ENCODE results near the gene MORN5. TPM values are rescaled to one million over a fixed set of nuclear protein-coding genes. Genes with fewer than 3 reads are reported as not detected.

MORN5 gene
- total RNA-seq, 1 donor from 2014 or later, result not detected

- ChIA-PET POLR2A (interaction anchor here (1.2 kb wide), 1 partner anchor 52 kb away, joined by 6 read pairs; no protein-coding TSS in a partner anchor), CTCF (no interaction called here)
- peak overlapping the region; percentile 76 for H3K4me3 Mint-ChIP-seq
- no peak overlapping the region for H3K27ac Mint-ChIP-seq
- H3K4me1 Mint-ChIP-seq, result peaks cover 9% of the 10 kb centered on the region
- no peaks in the 10 kb centered on the region for H3K9me3 Mint-ChIP-seq
- TF ChIP-seq CTCF (IDR thresholded peaks at IDR 0.05), result no peak
- peaks cover 63% of the 10 kb centered on the region for H3K27me3 Mint-ChIP-seq
- DNase-seq (no peak), ATAC-seq (ENCODE audit: low read depth) (no peak)
- intact Hi-C loops (cut with micrococcal nuclease), result loop anchor here (5.0 kb wide), 1 partner anchor 51 kb away; no protein-coding TSS in a partner anchor
- H3K36me3 Mint-ChIP-seq (ENCODE audit: low read depth), result no peaks in the 10 kb centered on the region
Measured at GRCh38 chr9:122213102-122213588, 53.4 kb downstream of the MORN5 start.

GRCh38 chr9:122213589-122214413, 54.1 kb downstream of the MORN5 start:
- intact Hi-C loops (cut with micrococcal nuclease), result loop anchor here (5.0 kb wide), 1 partner anchor 52 kb away; no protein-coding TSS in a partner anchor
- H3K27ac Mint-ChIP-seq, result no peak overlapping the region
- no peaks in the 10 kb centered on the region for H3K36me3 Mint-ChIP-seq (ENCODE audit: low read depth)
- peak; percentile 80 for ATAC-seq (ENCODE audit: low read depth)
- peak overlapping the region; percentile 76 for H3K4me3 Mint-ChIP-seq
- H3K9me3 Mint-ChIP-seq, result no peaks in the 10 kb centered on the region
- no peak for TF ChIP-seq CTCF (IDR thresholded peaks at IDR 0.05)
- peak; percentile 49 for DNase-seq
- H3K4me1 Mint-ChIP-seq, result peaks cover 16% of the 10 kb centered on the region
- POLR2A ChIA-PET, result interaction anchor here (0.7 to 1.2 kb wide), 3 partner anchors 52 to 1421 kb away, joined by 3 to 6 read pairs (median 4); partner anchors contain the start of gene FBXW2
- CTCF ChIA-PET, result interaction anchor here (1.4 kb wide), 1 partner anchor 89 kb away, joined by 3 read pairs; no protein-coding TSS in a partner anchor
- peaks cover 69% of the 10 kb centered on the region for H3K27me3 Mint-ChIP-seq

- H3K36me3 Mint-ChIP-seq (ENCODE audit: low read depth), result no peaks in the 10 kb centered on the region
- intact Hi-C loops (cut with micrococcal nuclease), result loop anchor here (5.0 kb wide), 1 partner anchor 52 kb away; no protein-coding TSS in a partner anchor
- ATAC-seq (ENCODE audit: low read depth) (no peak), DNase-seq (no peak)
- peak overlapping the region; percentile 52 for H3K4me3 Mint-ChIP-seq
- no peak overlapping the region for H3K27ac Mint-ChIP-seq
- no peak for TF ChIP-seq CTCF (IDR thresholded peaks at IDR 0.05)
- H3K27me3 Mint-ChIP-seq, result peaks cover 73% of the 10 kb centered on the region
- ChIA-PET POLR2A (interaction anchor here (0.7 to 1.2 kb wide), 3 partner anchors 51 to 1421 kb away, joined by 3 to 6 read pairs (median 4); partner anchors contain the start of gene FBXW2), CTCF (interaction anchor here (1.4 kb wide), 1 partner anchor 90 kb away, joined by 3 read pairs; no protein-coding TSS in a partner anchor)
- peaks cover 23% of the 10 kb centered on the region for H3K4me1 Mint-ChIP-seq
- H3K9me3 Mint-ChIP-seq, result no peaks in the 10 kb centered on the region
Measured at GRCh38 chr9:122214507-122214906, 54.8 kb downstream of the MORN5 start.

GRCh38 chr9:122215663-122216062, 56.0 kb downstream of the MORN5 start:
- ChIA-PET CTCF (no interaction called here), POLR2A (no interaction called here)
- H3K27ac Mint-ChIP-seq, result no peak overlapping the region
- ATAC-seq (ENCODE audit: low read depth) (no peak), DNase-seq (no peak)
- no peak for TF ChIP-seq CTCF (IDR thresholded peaks at IDR 0.05)
- H3K4me1 Mint-ChIP-seq, result peaks cover 33% of the 10 kb centered on the region
- H3K27me3 Mint-ChIP-seq, result peaks cover 82% of the 10 kb centered on the region
- no peak overlapping the region for H3K4me3 Mint-ChIP-seq
- H3K36me3 Mint-ChIP-seq (ENCODE audit: low read depth), result no peaks in the 10 kb centered on the region
- intact Hi-C loops (cut with micrococcal nuclease), result no loop called here
- no peaks in the 10 kb centered on the region for H3K9me3 Mint-ChIP-seq

Data from activated B cell treated with CpG ODN at 0.5 μM for 24 hours (primary cell).